Heart left ventricle (tissue), 13 donors: ENCODE measurements around the gene CYTH1.

ENCODE experiments used
- CTCF ChIP-seq, 12 donors: fragments of 200-600 bp; sonication (generic) in 4 of 12; IDR thresholded peaks; one replicate each; pipeline versions ENCODE4 v1.5.0 to v1.8.0; 2018 to 2022; ENCODE audit warnings: antibody characterized with exemption in 12 of 12, mild to moderate bottlenecking in 5 of 12
- POLR2A ChIP-seq, 2 donors: fragments of 450-650 bp; IDR thresholded peaks; one replicate each; pipeline ENCODE4 v1.6.1; 2017; ENCODE audit warnings: antibody characterized with exemption in 2 of 2, mild to moderate bottlenecking in 2 of 2, moderate library complexity in 2 of 2
- donor health status: ischemic (EF 13 %, LVEDD 7.1; RV severe dilation, severe dysfunction).
- donor health status: DM: no; HTN: yes; CAD: no.
- donor health status: DM: no; HTN: no; CAD: no.
- donor health status: ischemic (EF 25% LVEDD 6.9; RV normal size, moderate dysfunction).
- donor health status: ischemic (EF 25% LVEDD 5.7; RV mildly dilated, moderate dysfunction).
- donor health status: ischemic (EF 35%, LVEDD 5.7; RV mildly dilated, moderate dysfunction).
- donor health status: nonischemic (EF 11% LVEDD 7.7; RV severe dilation, severe dysfunction).
- donor health status: DM: yes; HTN: yes; CAD: no.
- donor health status: PGD.
- donor health status: ischemic (EF 29% LVEDD 5.4; RV normal size, mild dysfunction).
- donor health status: nonischemic (EF 23%, LVEDD 6.1; RV moderate dilation, normal function).

- no peak for TF ChIP-seq CTCF (IDR thresholded peaks at IDR 0.05)
- no peak for TF ChIP-seq POLR2A (IDR thresholded peaks at IDR 0.05)
Observed at GRCh38 chr17:78753316-78754250, 28.5 kb downstream of the CYTH1 start.
